NCI-H2227 treated with DMSO at 0.1 percent for 48 hours (cell line): ENCODE data around the gene SPI1.
A peak's percentile ranks its signal among the peaks of the same experiment; 100 is the strongest.

ENCODE experiments used
- DNase-seq: peaks from one replicate; lab custom pipeline; 2025; lab: John Stamatoyannopoulos, UW

The SPI1 gene

DNA sequence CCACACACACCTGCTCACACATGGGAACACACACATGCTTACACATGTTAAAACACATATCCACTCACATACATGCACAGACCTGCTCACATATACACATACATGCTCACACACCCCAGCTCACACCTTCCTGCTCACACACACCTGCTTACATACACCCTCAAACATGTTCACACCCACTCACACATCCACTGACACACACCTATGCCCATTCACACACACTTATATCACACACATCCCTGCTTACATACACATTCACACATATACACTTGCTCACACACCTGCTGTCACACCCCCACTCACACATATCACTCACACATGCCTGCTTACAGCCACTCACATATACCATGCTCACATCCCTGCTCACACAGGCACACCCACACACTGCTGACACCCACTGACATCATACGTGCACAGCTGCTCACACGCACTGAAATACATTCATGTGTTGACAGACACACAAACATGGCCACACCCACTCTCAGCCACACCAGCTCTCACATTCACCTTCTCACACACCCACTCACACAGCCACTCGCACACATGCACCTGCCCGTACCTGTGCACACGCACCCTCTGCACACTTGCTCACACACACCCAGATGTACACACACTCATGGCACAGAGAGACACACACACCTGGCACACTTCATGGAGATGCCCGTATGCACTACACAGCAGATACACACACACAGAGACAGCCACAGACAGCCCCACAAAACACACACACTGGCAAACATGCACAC is 20.2 kb downstream of the SPI1 start:
- DNase-seq = no peak

DNA sequence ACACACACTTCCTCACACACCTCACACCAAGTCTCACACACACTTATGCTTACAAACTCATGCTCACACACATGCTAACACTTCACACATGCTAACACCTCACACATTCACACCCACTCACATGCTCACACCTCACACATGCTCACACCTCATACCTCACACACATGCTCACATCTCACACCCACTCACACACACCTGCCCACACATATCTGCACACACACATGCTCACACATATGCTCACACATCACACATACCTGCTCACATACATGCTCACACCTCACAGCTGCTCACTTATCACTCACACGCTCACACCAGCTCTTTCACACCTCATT is 21.4 kb downstream of the SPI1 start:
- DNase-seq = no peak

DNA sequence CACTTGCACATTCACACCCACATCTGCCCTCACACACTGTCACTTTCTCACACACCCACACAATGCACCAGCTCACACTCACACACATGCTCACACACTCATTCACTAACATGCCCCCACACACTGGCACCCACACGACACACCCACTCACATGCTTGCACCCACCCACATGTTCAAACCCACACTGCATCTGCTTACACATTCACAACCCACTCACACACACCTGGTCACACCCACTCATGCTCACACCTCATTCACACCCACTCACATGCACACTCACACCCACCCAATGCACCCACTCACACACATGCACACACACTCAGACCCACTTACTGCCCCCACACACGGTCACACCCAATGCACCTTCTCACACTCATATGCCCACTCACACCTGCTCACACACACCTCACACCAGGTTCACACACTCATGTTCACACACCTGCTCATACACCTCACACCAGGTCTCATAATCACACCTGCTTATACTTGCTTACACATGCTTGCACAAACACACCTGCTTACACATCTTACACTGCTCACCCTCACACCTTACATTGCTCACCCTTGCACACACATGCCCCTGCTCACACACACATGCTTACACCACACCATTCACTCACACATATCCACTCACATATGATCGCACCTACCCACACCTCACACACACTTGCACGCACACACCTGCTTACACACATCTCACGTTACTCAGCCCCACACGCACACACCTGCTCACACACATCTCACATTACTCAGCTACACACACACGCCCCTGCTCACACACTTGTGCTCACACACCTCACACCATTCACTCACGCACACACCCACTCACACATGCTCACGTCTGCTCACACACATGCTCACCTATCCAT is 22.0 kb downstream of the SPI1 start:
- no peak for DNase-seq

DNA sequence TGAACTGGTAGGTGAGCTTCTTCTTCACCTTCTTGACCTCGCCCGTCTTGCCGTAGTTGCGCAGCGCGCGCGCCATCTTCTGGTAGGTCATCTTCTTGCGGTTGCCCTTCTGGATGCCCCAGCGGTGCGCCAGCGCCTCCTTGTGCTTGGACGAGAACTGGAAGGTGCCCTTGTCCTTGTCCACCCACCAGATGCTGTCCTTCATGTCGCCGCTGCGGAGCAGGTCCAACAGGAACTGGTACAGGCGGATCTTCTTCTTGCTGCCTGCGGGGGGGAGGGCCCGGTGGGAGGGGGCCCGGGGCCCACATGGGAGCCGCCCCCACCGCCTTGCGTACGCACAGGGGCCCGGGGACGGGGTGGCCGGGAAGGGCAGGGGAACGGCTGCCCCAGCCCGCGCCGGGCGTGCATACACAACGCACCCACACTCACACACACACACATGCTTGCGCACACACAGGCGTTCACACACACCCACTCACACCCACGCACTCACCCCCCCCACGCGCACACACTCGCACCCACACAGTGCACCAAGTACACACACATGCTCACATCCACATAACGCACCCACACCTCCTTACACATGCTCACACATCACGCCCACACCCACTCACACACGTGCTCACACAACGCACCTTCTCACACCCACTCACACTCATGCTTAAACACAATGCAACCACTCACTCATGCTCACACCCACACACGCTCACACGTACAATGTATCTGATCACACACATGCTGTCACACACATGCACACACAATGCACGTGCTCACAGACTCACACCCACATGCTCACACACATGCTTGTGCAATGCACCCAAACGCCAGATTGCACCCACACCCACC is 22.8 kb downstream of the SPI1 start:
- DNase-seq = peak; percentile 89

DNA sequence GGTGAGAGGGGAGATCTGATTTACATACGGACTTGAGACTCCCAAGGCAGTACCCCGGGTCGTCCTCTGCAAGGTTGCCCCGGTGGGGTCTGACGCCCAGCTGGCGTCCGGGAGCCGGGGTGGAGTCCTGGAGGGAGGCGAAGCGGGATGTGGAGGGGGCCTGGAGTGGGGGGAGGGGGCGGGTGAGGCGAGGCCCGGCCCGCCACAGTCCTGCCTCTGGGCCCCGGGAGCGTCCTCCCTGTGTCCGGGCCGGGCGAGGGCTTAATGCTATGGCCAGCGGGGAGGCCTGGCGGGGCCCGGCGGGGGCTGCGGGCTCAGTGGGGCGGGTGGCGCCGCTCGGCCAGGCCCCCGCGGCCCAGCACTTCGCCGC is 23.4 kb downstream of the SPI1 start:
- DNase-seq = no peak

DNA sequence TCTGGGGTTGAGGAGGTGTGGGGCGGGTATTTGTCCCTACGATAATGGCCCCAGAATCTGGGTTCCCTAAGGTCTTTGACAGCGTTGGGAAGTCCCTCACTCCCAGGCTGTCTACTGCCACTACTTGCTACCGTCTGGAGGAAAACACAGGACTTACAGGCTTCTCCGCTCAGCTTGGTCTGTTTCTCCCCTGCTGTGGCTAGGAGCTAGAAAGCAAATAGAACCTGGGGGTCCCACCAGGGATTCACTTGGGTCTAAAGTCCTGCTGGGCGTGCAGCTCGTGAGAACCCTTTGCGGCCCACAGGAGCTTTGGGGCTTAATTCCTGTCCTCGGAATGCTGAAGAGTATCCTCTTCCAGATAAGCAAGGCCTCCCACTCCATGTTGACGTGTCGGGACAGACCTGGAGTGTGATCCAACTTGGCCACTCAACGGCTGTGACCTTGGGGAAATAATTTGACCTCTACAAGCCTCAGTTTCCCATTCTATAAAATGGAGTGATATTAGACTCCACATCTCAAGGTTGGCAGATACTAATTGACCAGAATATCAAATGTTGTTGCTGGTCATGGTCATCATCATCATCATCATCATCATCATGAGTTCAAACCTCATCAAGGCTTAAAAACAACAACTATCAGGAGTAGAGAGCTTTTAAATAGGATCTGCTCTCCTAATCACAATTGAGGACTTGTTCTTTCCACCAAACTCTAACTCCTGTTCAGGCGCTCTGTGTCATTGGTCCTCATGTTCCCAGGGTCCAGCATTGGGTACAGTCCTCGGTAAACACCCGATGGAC is 24.2 kb downstream of the SPI1 start:
- DNase-seq = no peak

DNA sequence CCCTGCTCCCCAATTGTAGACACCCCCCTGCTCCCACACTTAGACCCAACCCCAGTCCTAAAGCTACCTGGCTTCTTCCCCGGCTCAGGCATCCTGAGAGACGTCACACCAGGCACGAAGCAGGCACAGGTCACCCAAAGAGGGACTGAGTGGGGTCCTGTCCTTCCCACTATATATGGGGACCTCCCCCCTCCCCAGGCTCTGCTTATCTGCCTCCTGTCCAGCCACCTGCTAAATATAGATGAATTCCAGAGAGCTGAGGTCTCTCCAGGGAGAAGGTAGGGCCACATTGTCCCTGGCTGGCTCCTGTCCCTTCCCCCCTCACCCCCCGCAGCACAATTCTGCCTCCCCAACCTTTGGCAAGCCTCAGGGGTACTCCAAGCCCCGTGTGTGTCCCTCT is 25.8 kb downstream of the SPI1 start, which contains the start of gene MYBPC3:
Gene MYBPC3 (minus strand): TSS at position 147 of the 400 bp plus-strand sequence. CDS start 55 bp downstream, at position 92.
- DNase-seq = no peak

DNA sequence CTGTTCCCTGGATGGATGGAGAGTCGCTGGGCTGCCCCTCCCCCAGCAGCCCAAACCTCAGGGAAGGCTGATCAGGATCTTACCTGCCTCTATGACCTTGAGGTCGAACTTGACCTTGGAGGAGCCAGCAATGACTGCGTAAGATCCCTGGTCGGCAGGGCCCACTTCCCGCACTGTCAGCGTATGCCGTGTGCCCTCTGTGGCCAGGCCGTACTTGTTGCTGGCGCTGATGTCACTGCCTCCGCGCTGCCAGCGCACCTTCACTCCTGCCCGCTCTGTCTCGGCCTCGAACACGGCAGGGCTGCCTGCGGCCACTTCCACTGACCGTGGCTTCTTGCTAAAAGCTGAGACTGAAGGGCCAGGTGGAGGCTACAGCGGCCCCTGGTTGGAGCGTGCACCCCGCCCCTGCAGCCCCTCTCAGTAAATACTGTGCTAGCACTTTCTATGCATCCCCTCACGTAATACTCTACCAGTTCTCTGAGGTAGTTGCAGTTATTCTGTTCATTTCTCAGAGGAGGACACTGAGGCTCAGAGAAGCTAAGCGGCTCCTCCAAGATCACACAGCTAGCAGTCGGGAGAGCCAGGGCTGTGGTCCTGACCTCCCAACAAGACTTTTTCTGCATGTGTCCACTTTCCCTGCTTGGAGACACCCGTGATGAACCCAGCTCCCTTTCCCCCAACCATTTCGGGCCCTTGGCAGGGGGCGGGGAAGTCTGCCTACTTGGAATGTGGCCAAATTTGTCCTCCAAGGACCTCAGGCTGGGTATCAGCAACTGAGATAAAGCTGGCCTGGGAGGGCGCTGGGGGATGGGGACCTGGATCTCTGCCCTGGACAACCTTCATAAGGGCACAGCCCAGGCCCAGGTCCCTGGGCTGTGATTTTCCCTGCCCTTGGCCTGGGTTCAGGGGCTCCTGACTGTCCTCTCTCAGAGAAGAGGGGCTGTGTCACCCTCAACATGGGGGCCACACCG is 26.9 kb downstream of the SPI1 start:
- no peak for DNase-seq

DNA sequence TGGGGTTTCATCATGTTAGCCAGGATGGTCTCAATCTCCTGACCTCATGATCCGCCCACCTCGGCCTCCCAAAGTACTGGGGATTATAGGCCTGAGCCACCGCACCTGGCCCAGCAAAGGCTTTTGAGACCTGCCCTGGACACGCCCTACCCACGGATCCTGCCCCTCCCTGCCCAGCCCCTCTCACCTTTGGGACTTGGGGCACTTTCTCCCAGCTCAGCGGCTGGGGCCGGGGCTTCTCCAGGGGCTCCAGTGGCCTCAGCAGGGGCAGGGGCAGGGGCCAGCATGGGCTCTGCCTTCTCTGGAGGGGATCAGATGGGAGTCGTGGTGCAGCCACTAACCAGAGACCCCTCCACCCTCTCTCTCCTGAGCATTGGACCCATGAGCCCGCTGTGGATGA is 28.0 kb downstream of the SPI1 start:
- no peak for DNase-seq

DNA sequence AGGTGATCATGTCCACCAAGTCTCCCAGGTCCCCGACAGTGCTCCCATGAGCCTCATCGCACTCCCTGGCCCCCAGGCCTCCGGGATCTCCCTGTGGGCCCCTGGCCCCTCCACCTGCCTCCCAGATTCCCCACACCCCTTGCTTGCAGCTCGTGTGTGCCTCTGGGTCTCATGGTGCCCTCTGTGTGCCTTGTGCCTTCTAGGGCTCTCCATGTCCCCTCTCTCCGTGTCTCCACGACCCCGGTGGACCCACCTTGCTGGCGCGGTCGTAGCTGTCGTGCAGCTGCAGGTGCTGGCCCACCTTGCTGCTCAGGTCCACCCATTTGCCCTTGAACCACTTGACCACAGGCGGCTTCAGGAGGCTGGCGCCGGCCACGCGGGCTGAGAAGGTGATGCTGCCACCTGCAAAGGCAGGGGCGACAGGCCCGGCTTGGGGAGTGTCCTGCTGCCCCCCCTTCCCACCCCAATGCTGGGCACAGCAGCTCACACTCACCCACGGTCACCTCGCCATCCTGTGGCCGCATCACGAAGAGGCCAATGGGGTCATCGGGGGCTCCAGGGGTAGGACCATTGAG is 28.7 kb downstream of the SPI1 start:
- DNase-seq = no peak

DNA sequence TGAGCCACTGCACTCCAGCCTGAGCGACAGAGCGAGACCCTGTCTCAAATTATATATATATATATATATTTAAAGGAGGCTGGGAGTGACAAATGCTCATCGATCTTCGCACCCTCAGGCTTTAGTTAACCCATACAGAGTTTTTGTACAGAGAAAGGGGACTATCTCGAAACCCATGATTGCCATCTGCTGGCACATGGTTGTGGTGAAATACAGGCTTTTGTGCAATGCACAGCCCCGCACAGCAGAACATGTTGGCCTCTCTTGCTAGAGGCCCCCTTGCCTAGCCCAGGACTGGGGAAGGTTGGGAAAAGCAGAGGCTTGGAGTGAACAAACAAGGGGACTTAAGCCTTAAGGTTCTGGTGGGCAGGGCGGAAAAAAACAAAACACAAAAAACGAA is 29.5 kb downstream of the SPI1 start:
- DNase-seq = no peak

DNA sequence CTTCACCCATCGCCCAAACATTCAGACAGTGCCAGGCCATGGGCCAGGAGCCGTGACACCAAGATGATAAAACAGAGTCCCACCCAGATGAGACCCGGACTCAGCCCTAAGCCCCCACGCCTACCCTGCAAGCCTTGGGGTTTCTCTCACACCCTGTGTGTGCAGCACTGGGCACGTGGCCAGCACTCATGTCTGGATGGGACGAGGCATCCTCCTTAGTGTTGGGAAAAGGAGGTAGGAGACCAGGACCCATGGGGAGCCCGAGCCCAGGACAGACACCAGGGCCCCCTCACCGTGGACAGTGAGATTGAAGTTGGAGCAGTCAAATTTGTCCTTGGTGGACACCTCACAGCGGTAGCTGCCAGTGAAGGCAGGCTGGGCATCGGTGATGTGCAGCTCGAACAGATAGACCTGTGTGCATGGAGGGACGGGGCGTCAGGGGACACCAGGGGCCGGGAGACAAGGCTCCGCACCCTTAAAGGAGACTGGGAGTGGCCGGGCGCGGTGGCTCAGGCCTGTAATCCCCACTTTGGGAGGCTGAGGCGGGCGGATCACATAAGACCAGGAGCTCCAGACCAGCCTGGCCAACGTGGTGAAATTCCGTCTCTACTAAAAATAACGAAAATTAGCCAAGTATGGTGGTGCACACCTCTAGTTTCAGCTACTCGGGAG is 30.1 kb downstream of the SPI1 start:
- DNase-seq = no peak

DNA sequence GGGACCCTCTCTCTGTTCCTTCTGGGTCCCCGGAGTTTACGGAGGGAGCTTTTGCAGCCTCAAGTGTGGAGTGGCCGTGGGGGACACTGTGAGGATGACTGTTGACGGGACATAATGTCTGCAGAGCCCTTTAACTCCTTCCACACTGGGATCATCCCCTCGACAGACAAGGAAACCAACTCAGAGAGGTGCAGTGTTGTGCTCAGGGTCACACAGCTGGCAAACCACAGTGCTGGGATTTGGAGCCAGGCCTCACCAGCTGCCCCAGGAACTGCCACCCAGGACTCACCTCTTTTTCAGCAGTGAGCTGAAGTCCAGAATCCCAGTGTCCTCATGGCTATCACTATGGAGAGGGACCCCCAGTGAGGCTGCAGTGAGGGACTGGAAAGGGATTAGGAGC is 31.2 kb downstream of the SPI1 start:
- no peak for DNase-seq

DNA sequence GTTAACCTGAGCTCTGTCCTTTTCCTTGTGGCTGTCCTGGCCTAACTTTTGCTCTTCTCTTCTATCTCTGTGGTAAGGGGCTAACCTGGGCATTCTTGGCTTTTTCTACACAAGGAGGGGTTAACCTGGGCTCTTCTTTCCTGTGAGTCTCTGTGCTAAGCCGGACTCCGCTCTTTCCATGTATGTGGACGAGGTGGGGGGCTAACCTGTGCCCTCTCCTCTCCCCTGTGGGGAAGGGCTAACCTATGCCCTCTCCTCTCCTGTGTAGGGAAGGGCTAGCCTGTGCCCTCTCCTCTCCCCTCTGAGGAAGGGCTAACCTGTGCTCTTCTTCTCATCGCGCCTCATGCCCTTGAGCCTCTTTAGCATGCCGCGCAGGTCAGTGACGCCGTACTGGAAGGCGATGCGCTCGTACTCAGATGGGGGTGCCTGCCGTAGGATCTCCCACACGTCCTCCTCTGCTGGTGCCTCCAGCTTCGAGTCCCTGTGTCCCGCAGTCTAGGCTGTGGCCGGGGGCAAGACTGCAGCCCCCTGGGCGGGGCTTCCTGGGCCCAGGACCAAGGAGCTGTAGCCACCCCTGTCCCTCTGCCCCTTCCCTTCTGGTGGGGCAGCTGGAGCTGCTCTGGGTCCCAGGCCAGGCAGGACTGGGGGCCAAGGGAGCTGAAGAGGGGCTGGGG is 32.3 kb downstream of the SPI1 start:
- DNase-seq = no peak

DNA sequence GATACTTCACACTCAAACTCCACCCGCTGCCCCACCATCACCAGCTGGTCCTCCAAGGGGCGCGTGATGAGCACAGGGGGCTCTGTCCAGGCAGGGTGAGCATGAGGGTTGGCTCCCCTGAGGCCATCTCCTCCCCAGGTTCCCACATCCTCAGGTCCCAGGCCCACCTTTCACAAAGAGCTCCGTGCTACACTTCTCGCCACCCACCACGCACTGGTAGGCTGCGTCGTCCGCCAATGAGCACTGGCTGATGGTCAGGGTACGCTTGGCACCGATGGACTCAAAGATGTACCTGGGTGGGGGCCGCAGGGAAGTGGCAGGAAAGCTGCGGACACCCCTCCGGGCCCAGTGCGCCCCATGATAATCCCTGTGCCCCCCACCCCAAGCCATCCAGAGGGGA is 35.5 kb downstream of the SPI1 start:
- DNase-seq = no peak

DNA sequence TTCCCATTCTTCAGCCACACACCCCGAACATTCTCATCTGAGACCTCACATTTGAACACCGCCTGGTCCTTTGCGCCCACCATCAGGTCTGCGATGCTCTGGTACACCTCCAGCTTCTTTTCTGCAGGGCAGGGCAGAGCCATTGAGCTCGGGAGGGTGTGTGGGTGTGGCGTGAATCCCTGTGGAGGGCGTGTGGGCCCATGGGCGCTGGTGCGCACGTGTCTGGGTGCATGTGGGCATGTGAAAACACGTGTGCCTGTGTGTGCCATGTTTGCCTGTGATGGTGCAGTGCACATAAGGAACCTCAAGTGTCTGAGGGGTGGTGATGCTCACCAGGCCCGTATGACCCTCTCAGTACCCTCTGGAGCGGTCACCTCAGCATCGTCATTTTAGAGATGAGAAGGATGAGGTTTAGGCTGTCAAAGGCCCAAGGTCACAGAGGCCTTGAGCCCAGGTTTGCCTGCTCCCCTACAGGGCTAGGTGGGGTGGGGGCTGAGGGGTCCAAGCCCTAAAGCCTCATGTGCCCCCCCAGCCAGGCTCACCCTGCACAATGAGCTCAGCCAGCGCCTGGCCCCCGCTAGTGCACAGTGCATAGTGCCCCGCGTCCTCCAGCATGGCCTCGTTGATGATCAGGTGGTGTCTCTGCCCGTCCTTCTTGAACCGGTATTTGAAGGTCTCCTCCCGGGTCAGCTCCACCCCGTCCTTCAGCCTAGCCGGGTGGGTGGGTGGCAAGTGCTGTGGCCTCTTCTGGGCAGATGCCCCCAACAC is 36.1 kb downstream of the SPI1 start:
- DNase-seq = no peak

DNA sequence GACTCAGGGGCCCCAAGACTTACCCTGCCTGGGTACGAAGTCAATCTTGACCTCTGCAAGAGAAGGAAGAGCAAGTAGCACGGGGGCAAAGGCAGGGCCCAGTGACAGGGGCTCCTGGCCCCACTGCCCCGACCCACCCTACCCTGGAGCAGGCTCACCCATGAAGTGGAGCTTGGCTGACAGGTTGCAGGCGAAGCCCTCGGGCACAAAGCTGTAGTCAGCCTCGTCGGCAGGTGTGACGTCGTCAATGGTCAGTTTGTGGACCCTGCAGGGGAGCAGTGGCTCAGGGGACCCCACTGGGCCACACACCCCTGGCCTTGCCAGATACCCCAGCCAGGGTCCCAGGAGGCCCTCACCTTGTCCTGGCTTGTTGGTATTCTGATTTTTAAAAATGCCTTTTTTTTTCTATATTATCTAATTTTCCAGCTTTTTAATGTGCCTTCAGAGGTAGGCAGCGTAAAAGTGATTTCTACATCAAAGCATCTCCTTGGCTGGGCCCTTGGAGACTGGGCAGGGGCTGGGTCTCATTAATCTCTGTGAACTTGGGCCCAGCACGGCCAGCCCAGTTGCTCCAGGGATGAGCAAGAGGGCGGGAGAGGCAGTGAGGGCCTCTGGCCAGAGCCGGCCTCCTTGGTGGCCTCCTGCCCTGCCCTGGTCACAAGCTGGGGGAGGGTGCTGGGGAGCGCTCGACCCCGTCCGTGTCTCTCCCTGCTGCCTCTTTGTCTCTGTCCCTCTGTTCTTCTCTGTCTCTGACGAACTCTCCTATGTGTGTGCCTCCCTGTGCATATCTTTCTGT is 37.2 kb downstream of the SPI1 start:
- DNase-seq = no peak
